ENCODE measurements around the gene GRHL1. TPM values are rescaled to one million over a fixed set of nuclear protein-coding genes. Genes with fewer than 3 reads are reported as not detected.
"Not testable (repeated sequence)": the region's sequence is repeated elsewhere in the genome, so short reads cannot be mapped to it uniquely, and the experiment has no call there.

The GRHL1 gene, protein sequence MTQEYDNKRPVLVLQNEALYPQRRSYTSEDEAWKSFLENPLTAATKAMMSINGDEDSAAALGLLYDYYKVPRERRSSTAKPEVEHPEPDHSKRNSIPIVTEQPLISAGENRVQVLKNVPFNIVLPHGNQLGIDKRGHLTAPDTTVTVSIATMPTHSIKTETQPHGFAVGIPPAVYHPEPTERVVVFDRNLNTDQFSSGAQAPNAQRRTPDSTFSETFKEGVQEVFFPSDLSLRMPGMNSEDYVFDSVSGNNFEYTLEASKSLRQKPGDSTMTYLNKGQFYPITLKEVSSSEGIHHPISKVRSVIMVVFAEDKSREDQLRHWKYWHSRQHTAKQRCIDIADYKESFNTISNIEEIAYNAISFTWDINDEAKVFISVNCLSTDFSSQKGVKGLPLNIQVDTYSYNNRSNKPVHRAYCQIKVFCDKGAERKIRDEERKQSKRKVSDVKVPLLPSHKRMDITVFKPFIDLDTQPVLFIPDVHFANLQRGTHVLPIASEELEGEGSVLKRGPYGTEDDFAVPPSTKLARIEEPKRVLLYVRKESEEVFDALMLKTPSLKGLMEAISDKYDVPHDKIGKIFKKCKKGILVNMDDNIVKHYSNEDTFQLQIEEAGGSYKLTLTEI
- total RNA-seq = 15.9 TPM
- 2.8 TPM for polyA plus RNA-seq

DNA sequence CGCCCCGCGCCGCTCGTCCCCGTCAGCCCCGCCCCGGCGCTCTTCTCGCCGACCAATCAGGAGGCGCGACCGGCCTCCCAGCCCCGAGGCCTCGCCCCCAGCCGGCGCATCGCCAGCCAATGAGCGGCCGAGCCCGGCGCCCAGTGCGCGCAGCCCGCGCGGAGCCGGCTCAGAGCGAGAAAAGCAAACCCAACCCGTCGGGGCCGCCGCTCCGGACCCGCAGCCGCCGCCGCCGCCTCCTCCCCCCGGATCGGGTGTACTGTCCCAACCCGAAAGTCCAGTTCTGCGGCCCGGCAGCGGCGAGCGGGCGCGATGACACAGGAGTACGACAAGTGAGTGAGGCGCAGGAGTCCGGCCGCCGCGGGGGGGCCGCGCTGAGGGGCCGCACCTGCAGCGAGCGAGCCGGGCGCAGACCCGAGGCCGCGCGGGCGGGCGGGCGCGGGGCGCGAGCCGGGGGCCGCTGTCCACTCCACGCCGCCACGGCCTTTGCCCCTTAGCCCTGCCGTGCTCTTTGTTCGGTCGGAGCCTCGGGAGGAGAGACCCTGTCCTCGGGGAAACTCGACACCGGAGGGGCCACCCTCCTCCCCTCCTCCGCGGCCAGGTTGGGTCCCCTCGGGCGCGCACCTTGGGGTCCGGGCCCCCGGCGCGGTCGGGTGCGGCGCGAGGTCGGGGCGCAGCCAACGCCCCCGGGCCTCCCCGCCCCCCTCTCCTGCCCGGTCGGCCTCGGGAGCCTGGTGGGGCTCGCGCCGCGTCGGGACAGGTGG, at the start of gene GRHL1:
Gene GRHL1 (plus strand): TSS at position 172 of the 764 bp plus-strand sequence. CDS start 141 bp downstream, at position 313.
- WGBS = under 1% methylated on average over 111 of the region's 111 CpGs
- peak within 1 kb of the TSS; percentile 71 for H3K4me3 ChIP-seq (ENCODE audit: low read depth, low read length)
- H3K36me3 ChIP-seq (ENCODE audit: insufficient read depth) = no peaks in the 10 kb centered on the region
- no peaks in the 10 kb centered on the region for H3K4me1 ChIP-seq (ENCODE audit: insufficient read depth)
- peak within 1 kb of the TSS; percentile 28 for H3K27ac ChIP-seq (ENCODE audit: low read depth)
- DNase-seq (ENCODE audit: extremely low spot score) = peak; percentile 75

DNA sequence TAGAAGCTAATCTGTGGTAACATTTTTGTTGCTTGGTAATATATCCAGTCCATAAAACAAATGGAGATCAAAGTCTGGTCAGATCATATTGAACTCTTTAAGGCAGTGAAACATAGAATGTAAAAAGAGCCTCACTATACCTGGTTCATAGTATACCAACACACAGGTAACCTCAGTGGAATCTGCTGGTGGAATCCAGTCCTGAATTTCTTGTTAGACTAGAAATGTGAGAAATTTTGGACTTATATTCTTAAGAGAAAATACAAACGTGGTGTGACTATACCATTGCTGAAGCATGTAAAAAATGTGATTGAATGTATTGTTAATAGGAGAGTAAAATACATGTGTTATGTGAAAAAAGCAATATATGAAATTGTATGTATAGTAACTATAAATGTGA, 46.1 kb upstream of the GRHL1 start:
- no peak overlapping the region for H3K4me3 ChIP-seq (ENCODE audit: low read depth, low read length)
- peak; percentile 45 for DNase-seq (ENCODE audit: extremely low spot score)
- no peaks in the 10 kb centered on the region for H3K36me3 ChIP-seq (ENCODE audit: insufficient read depth)
- WGBS = 69% methylated on average over 1 of the region's 1 CpG
- H3K27ac ChIP-seq (ENCODE audit: low read depth) = no peak overlapping the region
- H3K4me1 ChIP-seq (ENCODE audit: insufficient read depth) = no peaks in the 10 kb centered on the region

DNA sequence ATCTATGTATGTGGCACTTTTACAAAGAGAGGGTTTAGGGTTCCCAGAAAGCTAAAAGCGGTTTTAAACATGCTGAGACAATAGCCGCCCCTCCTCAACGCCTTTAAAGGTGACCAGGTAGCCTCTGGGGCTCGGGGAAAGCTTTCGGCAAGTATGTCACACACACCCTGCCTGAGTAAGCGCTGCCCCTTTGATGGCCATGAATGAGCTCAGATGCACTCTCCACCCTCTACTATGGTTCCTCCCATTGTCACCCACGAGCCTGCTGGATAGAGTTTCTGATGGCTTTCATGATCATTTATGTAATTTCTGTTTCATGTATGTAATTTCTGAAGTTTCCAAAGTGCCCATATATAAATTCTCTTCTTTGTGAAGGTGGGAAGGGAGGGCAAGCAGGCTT, 44.1 kb upstream of the GRHL1 start:
- DNase-seq (ENCODE audit: extremely low spot score) = no peak
- 92% methylated on average over 7 of the region's 7 CpGs for WGBS
- Histone ChIP-seq H3K27ac (ENCODE audit: low read depth) (no peak overlapping the region), H3K4me3 (ENCODE audit: low read depth, low read length) (no peak overlapping the region), H3K36me3 (ENCODE audit: insufficient read depth) (peaks cover 1% of the 10 kb centered on the region), H3K4me1 (ENCODE audit: insufficient read depth) (no peaks in the 10 kb centered on the region)

DNA sequence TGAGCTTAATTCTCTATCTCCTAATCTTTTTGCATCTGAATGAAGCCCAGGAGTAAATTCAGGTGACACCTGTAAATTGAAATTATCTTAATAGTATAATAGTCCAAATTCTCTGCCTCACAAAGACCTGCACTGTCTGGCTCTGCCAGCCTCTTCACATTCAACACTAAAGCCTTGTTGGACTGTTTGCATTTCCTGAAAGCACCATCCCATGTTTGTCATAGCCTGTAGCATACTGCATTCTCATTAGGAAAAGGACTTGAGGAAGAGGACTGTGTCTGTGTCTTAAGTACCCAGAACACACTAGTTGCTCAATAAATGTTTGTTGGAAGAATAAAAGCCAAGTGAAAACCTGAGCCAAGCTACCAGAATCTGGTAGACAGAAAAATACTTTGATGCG, 42.9 kb upstream of the GRHL1 start:
- no peak overlapping the region for H3K4me3 ChIP-seq (ENCODE audit: low read depth, low read length)
- no peak for DNase-seq (ENCODE audit: extremely low spot score)
- WGBS = 99% methylated on average over 1 of the region's 1 CpG
- no peaks in the 10 kb centered on the region for H3K4me1 ChIP-seq (ENCODE audit: insufficient read depth)
- no peak overlapping the region for H3K27ac ChIP-seq (ENCODE audit: low read depth)
- H3K36me3 ChIP-seq (ENCODE audit: insufficient read depth) = peaks cover 1% of the 10 kb centered on the region

DNA sequence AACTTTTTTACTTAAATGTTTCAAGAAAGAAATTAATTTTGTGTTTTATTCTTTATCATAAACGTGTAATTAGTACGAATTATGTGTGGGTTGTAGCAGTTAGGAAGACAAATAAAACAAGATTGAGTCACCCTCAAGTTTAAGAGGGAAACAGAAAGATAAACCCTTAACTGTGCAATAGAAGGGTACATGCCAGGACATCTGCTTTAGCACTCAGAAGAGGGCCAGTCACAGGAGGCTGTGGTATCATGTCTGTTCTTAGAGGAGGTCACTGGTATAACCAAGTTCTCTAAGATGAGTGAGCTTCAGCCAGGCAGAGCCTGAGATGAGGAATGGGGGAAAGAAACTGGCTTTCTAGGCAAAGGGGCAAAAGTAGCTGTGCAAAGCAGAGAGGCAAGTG, 42.4 kb upstream of the GRHL1 start:
- Histone ChIP-seq H3K4me3 (ENCODE audit: low read depth, low read length) (no peak overlapping the region), H3K36me3 (ENCODE audit: insufficient read depth) (peaks cover 1% of the 10 kb centered on the region), H3K4me1 (ENCODE audit: insufficient read depth) (no peaks in the 10 kb centered on the region), H3K27ac (ENCODE audit: low read depth) (no peak overlapping the region)
- no peak for DNase-seq (ENCODE audit: extremely low spot score)
- WGBS = 84% methylated on average over 2 of the region's 2 CpGs

DNA sequence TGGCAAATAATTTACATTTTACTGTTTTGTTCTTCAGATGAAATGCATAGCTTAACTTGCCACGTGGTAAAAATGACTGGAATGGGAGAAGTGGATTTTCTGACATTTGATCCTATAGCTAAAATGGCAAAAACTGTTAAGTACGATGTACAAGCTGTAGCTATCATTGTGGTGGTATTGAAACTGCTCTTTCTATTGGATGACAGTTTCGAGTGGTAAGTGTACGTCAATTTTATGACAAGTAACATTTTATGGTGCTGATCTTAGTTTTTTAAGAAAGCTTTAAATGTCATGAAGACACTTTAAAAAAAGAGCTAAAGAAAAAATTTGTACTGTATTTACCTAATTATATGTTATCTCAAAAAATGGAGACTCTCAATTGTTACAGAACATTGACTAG, 40.8 kb upstream of the GRHL1 start:
- H3K4me3 ChIP-seq (ENCODE audit: low read depth, low read length) = no peak overlapping the region
- H3K27ac ChIP-seq (ENCODE audit: low read depth) = no peak overlapping the region
- WGBS = 73% methylated on average over 4 of the region's 4 CpGs
- H3K4me1 ChIP-seq (ENCODE audit: insufficient read depth) = no peaks in the 10 kb centered on the region
- DNase-seq (ENCODE audit: extremely low spot score) = no peak
- peaks cover 1% of the 10 kb centered on the region for H3K36me3 ChIP-seq (ENCODE audit: insufficient read depth)

DNA sequence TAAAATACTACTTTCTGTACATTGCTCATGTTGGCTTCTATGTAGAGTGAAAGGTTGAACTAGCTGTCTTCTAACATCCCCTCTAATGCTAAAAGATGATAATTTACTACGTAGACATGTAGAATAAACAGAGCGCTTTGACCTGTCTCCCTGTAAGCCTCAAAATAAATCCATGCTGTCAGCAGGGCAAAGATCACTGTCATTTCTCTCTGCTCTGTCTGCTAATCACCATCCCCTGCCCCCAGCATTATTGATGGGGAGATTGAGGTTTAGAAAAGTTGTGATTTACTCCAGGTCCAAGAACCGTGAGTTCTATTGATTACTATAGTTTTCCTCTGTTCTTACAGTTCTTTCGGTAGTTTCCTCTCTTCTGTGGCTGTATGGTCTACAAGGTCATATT, 39.0 kb upstream of the GRHL1 start:
- H3K27ac ChIP-seq (ENCODE audit: low read depth) = no peak overlapping the region
- H3K4me1 ChIP-seq (ENCODE audit: insufficient read depth) = no peaks in the 10 kb centered on the region
- no peak overlapping the region for H3K4me3 ChIP-seq (ENCODE audit: low read depth, low read length)
- no peak for DNase-seq (ENCODE audit: extremely low spot score)
- 88% methylated on average over 4 of the region's 4 CpGs for WGBS
- peaks cover 1% of the 10 kb centered on the region for H3K36me3 ChIP-seq (ENCODE audit: insufficient read depth)

DNA sequence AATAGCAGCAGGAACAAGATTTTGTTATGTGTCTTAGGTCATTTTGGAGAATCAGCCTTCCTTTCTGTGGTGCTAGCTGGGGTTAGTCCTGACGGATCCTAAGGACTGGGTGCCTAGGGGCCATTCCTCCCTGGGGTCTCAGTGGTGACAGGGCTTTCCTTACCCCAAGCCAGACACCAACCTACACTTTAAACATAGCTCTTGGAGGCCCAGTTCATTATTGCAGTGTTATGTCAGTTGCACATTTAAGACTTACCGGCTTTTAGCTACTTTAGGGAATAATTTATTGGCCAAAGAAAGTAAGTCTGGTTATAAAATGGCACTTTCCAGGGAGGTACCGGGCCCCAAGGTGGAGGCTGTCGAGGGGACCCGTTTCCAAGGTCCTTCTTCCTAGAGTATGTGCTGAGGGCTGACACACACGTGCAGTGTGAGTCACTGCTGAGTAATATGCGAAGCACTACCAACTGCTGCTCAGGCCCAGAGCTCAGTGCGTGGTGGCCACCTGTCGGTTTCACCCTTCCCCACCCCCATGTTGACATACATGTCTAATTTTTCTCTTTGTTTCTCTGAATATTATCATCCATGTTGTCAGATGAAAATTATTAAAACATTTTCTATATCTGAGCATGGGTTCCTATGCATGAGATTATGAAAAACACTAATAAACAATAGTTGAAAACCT, 37.0 kb upstream of the GRHL1 start:
- peaks cover 1% of the 10 kb centered on the region for H3K36me3 ChIP-seq (ENCODE audit: insufficient read depth)
- 90% methylated on average over 9 of the region's 9 CpGs for WGBS
- DNase-seq (ENCODE audit: extremely low spot score) = no peak
- H3K27ac ChIP-seq (ENCODE audit: low read depth) = no peak overlapping the region
- H3K4me1 ChIP-seq (ENCODE audit: insufficient read depth) = no peaks in the 10 kb centered on the region
- H3K4me3 ChIP-seq (ENCODE audit: low read depth, low read length) = no peak overlapping the region

DNA sequence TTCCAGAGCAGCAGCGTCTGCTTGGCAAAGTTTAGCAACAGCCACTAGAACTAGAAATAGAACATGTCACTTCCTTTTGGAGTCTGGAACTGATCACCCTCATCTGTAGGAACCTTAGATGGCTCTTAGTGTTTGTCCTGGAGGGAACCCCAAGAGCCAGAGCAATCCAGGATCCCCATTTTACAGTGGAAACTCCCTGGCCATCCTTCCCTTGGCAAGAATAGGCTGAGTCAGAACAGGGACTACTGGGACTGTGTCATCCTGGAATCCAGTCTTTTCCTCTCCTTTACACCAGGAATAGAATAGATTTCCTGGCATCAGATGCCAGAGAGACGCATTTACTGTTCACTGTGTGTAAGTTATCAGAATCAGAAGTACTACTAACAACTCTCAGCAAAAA, 33.2 kb upstream of the GRHL1 start:
- no peak overlapping the region for H3K4me3 ChIP-seq (ENCODE audit: low read depth, low read length)
- H3K36me3 ChIP-seq (ENCODE audit: insufficient read depth) = no peaks in the 10 kb centered on the region
- no peak overlapping the region for H3K27ac ChIP-seq (ENCODE audit: low read depth)
- DNase-seq (ENCODE audit: extremely low spot score) = no peak
- 61% methylated on average over 2 of the region's 2 CpGs for WGBS
- H3K4me1 ChIP-seq (ENCODE audit: insufficient read depth) = no peaks in the 10 kb centered on the region

DNA sequence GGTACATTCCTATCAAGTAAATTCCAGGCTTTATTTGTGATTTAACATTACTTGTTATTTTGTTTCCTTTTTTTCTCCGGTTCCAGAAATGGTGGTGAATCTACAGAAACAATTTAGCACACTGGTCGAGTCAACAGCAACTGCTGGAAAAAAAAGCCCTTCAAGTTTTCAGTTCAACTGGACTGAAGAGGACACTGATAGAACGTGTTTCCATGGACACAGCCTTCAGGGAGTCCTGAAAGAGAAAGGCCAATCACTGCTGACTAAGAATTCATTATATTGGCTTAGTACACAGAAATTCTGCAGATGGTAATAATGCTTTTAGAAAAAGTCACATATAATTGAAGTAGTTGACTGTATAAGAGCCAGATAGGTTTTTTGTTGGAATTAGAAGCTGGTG, 32.0 kb upstream of the GRHL1 start:
- no peaks in the 10 kb centered on the region for H3K4me1 ChIP-seq (ENCODE audit: insufficient read depth)
- no peak overlapping the region for H3K27ac ChIP-seq (ENCODE audit: low read depth)
- DNase-seq (ENCODE audit: extremely low spot score) = no peak
- 90% methylated on average over 3 of the region's 3 CpGs for WGBS
- H3K4me3 ChIP-seq (ENCODE audit: low read depth, low read length) = no peak overlapping the region
- peaks cover 5% of the 10 kb centered on the region for H3K36me3 ChIP-seq (ENCODE audit: insufficient read depth)

DNA sequence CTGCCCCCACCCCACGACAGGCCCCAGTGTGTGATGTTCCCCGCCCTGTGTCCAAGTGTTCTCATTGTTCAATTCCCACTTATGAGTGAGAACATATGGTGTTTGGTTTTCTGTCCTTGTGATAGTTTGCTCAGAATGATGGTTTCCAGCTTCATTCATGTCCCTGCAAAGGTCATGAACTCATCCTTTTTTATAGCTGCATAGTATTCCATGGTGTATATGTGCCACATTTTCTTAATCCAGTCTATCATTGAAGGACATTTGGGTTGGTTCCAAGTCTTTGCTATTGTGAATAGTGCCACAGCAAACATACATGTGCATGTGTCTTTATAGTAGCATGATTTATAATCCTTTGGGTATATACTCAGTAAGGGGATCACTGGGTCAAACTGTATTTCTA, 24.5 kb upstream of the GRHL1 start:
- H3K4me1 ChIP-seq (ENCODE audit: insufficient read depth); DNase-seq (ENCODE audit: extremely low spot score); H3K36me3 ChIP-seq (ENCODE audit: insufficient read depth); H3K4me3 ChIP-seq (ENCODE audit: low read depth, low read length); H3K27ac ChIP-seq (ENCODE audit: low read depth): not testable (repeated sequence)
- WGBS = 92% methylated on average over 2 of the region's 2 CpGs

DNA sequence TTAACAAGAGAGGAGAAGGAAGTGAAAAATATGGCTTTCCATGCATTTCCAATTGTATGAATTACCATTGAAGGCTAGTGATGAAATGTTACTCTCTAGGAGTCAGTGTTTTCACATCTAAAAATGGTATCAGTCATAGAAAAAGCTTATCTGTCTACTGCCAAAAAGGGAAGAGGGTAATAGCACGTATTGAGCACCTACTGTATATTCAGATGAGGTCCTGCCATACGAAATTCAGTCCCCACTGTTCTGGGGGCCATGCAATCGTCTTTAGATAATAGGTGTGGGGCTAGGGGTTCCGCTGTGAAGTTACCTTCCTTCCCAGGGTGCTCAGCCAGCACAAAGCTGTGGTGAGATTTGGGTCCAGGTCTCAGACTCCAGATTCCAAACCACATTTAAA, 14.2 kb upstream of the GRHL1 start:
- no peak overlapping the region for H3K27ac ChIP-seq (ENCODE audit: low read depth)
- H3K36me3 ChIP-seq (ENCODE audit: insufficient read depth) = no peaks in the 10 kb centered on the region
- no peaks in the 10 kb centered on the region for H3K4me1 ChIP-seq (ENCODE audit: insufficient read depth)
- no peak overlapping the region for H3K4me3 ChIP-seq (ENCODE audit: low read depth, low read length)
- DNase-seq (ENCODE audit: extremely low spot score) = no peak
- 90% methylated on average over 4 of the region's 4 CpGs for WGBS

DNA sequence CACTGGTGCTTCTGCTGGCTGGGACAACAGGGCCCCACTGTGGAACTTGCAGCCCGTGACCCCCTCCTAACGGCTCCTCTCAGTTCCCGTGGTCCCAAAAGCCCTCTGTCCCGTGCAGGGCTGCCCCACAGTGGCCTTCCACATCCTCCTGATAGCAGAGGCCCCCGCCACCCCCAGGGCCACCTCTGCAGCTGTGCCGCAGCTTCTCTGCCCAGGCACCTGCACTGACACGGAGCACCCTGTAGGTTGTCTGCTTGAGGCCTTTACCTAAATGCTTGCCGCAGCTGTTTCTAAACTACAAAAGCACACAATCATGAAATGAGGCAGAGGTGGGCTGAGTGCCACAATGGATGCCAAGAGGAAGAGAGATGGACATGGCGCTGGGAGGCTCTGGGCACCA, 13.5 kb upstream of the GRHL1 start:
- Histone ChIP-seq H3K4me3 (ENCODE audit: low read depth, low read length) (no peak overlapping the region), H3K27ac (ENCODE audit: low read depth) (no peak overlapping the region), H3K4me1 (ENCODE audit: insufficient read depth) (no peaks in the 10 kb centered on the region), H3K36me3 (ENCODE audit: insufficient read depth) (no peaks in the 10 kb centered on the region)
- 81% methylated on average over 9 of the region's 9 CpGs for WGBS
- DNase-seq (ENCODE audit: extremely low spot score) = no peak

Measured in urinary bladder (tissue), 4 donors.